HepG2 (cell line): Measurements from ENCODE around the gene OSBPL9. TPM values are rescaled to one million over a fixed set of nuclear protein-coding genes. Genes with fewer than 3 reads are reported as not detected.

Experiments used
- BHLHE40 ChIP-seq: IDR thresholded peaks from 2 replicates; pipeline ENCODE4 v1.6.1; 2011; ENCODE audit warnings: low read length, improper control_type of control experiment
- ERF ChIP-seq: IDR thresholded peaks from 2 replicates; pipeline ENCODE4 v1.6.1; 2018; ENCODE audit warnings: missing biosample characterization, missing genetic modification reagents
- HES4 ChIP-seq: sonication (generic); formaldehyde crosslinking; IDR thresholded peaks from 2 replicates; pipeline ENCODE4 v1.9.0; 2021; ENCODE audit warnings: mild to moderate bottlenecking, missing genetic modification reagents, borderline replicate concordance
- KDM3A ChIP-seq: IDR thresholded peaks from 2 replicates; pipeline ENCODE4 v1.6.1; 2018; ENCODE audit warnings: low read depth, missing compliant biosample characterization
- ZBTB3 ChIP-seq: sonication (generic); formaldehyde crosslinking; IDR thresholded peaks from 2 replicates; pipeline ENCODE4 v1.4.0; 2020; ENCODE audit warnings: low read depth, mild to moderate bottlenecking, moderate library complexity, missing genetic modification reagents, borderline replicate concordance
- ZC3H4 ChIP-seq: sonication (generic); formaldehyde crosslinking; IDR thresholded peaks from 2 replicates; pipeline ENCODE4 v1.4.0; 2020; ENCODE audit warnings: missing genetic modification reagents, borderline replicate concordance
- ZNF441 ChIP-seq: sonication (generic); formaldehyde crosslinking; IDR thresholded peaks from 2 replicates; pipeline ENCODE4 v1.7.0; 2021; ENCODE audit warnings: missing genetic modification reagents, borderline replicate concordance
- ZNF451 ChIP-seq: sonication (generic); formaldehyde crosslinking; IDR thresholded peaks from 2 replicates; pipeline ENCODE4 v1.5.0; 2020; ENCODE audit warnings: mild to moderate bottlenecking, missing genetic modification reagents
- ZNF589 ChIP-seq: sonication (generic); formaldehyde crosslinking; conservative IDR thresholded peaks from 2 replicates; pipeline ENCODE4 v1.8.0; 2022; ENCODE audit warnings: mild to moderate bottlenecking, moderate library complexity, missing genetic modification reagents
- polyA plus RNA-seq, 8 experiments: library from polyadenylated mRNA; depleted of rRNA in 3 of 8; stranded (reverse) in 7 of 8; unstranded in 1 of 8; fragments of >200 nt; fragmentation: Illumina TruSeq in 4 of 8; extraction: Trizol in 4 of 8; gene quantifications; 2 replicates each; pipeline versions ENCODE4 v1.2.1 to v1.2.3, GENCODE V29; 2011 to 2016; ENCODE audit warnings: low read depth in 4 of 8, missing spikeins in 1 of 8, mixed read lengths in 1 of 8; ENCODE audit not compliant: insufficient read depth in 1 of 8
- total RNA-seq, 5 experiments: library from RNA; depleted of rRNA; stranded (reverse); fragments of >200 nt; fragmentation: Illumina TruSeq; extraction: Trizol; gene quantifications; 2 replicates each; pipeline ENCODE4 v1.2.3, GENCODE V29; 2016; ENCODE audit warnings: low read depth in 1 of 5
- TF ChIP-seq, protein P1 (sequence below), 2 experiments: sonication (generic) in 1 of 2; formaldehyde crosslinking in 1 of 2; IDR thresholded peaks; 2 replicates each; pipeline versions ENCODE4 v1.6.1 to v1.9.0; 2014 to 2022; ENCODE audit warnings: antibody characterized with exemption in 1 of 2, borderline replicate concordance in 1 of 2, inconsistent platforms in 1 of 2, low read depth in 1 of 2, missing genetic modification reagents in 1 of 2
- TF ChIP-seq, protein P2 (sequence below): sonication (generic); formaldehyde crosslinking; IDR thresholded peaks from 2 replicates; pipeline ENCODE4 v1.4.0; 2020; ENCODE audit warnings: missing genetic modification reagents
- TF ChIP-seq, protein P3 (sequence below): sonication (generic); formaldehyde crosslinking; IDR thresholded peaks from 2 replicates; pipeline ENCODE4 v1.5.0; 2020; ENCODE audit warnings: missing genetic modification reagents

Gene OSBPL9
- total and polyA plus RNA-seq, 2 of the 13 experiments (the other 11 are each of a cell fraction or from before 2014, with no cell fraction given), result 83.6 to 142 TPM

DNA sequence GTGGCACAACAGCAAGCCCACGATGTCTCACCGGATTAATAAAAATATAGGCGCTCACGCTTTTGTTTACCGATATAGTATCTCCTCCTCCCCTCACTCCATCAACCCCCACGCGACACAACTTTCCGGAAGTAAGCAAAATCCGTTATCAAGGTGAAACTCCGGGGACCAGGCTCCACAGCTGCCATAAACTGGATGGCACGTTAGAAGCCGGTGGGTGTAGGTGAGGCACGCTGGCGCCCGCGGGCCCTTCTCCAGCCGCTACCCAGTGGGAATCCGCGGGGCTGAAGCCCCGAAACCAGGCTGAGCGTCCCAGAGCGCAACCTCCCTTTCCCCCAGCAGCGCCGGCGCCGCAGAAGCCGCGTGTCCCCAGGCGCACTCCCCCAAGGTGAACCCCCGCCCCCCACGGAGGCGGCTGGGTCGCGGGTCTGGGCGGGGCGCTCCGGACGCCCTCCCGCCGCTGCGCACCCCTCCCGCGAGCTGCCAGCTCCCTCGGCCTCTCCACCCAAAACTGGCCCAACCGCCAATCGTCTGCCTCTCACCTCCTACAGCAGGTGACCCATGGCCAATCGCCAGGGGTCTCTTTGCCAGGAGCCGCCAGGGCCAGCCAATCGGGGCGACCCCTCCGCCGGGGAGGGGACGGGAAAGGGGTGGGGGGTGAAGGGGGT, 112.4 kb downstream of the OSBPL9 start (continued):
- TF ChIP-seq, protein P1, sequence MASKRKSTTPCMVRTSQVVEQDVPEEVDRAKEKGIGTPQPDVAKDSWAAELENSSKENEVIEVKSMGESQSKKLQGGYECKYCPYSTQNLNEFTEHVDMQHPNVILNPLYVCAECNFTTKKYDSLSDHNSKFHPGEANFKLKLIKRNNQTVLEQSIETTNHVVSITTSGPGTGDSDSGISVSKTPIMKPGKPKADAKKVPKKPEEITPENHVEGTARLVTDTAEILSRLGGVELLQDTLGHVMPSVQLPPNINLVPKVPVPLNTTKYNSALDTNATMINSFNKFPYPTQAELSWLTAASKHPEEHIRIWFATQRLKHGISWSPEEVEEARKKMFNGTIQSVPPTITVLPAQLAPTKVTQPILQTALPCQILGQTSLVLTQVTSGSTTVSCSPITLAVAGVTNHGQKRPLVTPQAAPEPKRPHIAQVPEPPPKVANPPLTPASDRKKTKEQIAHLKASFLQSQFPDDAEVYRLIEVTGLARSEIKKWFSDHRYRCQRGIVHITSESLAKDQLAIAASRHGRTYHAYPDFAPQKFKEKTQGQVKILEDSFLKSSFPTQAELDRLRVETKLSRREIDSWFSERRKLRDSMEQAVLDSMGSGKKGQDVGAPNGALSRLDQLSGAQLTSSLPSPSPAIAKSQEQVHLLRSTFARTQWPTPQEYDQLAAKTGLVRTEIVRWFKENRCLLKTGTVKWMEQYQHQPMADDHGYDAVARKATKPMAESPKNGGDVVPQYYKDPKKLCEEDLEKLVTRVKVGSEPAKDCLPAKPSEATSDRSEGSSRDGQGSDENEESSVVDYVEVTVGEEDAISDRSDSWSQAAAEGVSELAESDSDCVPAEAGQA (IDR thresholded peaks at IDR 0.05; ENCODE audit: low read depth), result 0 out of 2 replicates have a peak, but pooled peaks have one; percentile 43
- TF ChIP-seq, protein P1 (CRISPR knock-in tag; IDR thresholded peaks at IDR 0.05; ENCODE audit: borderline replicate concordance), result no peak
- TF ChIP-seq ZNF441 (CRISPR knock-in tag) (no peak), HES4 (CRISPR knock-in tag) (no peak), ZNF451 (CRISPR knock-in tag) (peak; percentile 68; the same call in 1 of the 2 replicates), ZNF589 (CRISPR knock-in tag) (0 out of 2 replicates have a peak, but pooled peaks have one; percentile 20), ZBTB3 (CRISPR knock-in tag) (no peak), ERF (peak; percentile 67), KDM3A (no peak; the same call in 1 of the 2 replicates), ZC3H4 (CRISPR knock-in tag) (no peak), BHLHE40 (peak; percentile 33; the same call in 1 of the 2 replicates)
- TF ChIP-seq, protein P2, sequence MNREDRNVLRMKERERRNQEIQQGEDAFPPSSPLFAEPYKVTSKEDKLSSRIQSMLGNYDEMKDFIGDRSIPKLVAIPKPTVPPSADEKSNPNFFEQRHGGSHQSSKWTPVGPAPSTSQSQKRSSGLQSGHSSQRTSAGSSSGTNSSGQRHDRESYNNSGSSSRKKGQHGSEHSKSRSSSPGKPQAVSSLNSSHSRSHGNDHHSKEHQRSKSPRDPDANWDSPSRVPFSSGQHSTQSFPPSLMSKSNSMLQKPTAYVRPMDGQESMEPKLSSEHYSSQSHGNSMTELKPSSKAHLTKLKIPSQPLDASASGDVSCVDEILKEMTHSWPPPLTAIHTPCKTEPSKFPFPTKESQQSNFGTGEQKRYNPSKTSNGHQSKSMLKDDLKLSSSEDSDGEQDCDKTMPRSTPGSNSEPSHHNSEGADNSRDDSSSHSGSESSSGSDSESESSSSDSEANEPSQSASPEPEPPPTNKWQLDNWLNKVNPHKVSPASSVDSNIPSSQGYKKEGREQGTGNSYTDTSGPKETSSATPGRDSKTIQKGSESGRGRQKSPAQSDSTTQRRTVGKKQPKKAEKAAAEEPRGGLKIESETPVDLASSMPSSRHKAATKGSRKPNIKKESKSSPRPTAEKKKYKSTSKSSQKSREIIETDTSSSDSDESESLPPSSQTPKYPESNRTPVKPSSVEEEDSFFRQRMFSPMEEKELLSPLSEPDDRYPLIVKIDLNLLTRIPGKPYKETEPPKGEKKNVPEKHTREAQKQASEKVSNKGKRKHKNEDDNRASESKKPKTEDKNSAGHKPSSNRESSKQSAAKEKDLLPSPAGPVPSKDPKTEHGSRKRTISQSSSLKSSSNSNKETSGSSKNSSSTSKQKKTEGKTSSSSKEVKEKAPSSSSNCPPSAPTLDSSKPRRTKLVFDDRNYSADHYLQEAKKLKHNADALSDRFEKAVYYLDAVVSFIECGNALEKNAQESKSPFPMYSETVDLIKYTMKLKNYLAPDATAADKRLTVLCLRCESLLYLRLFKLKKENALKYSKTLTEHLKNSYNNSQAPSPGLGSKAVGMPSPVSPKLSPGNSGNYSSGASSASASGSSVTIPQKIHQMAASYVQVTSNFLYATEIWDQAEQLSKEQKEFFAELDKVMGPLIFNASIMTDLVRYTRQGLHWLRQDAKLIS (CRISPR knock-in tag), result no peak
- TF ChIP-seq, protein P3, sequence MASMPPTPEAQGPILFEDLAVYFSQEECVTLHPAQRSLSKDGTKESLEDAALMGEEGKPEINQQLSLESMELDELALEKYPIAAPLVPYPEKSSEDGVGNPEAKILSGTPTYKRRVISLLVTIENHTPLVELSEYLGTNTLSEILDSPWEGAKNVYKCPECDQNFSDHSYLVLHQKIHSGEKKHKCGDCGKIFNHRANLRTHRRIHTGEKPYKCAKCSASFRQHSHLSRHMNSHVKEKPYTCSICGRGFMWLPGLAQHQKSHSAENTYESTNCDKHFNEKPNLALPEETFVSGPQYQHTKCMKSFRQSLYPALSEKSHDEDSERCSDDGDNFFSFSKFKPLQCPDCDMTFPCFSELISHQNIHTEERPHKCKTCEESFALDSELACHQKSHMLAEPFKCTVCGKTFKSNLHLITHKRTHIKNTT (CRISPR knock-in tag), result no peak
